Measurements from ENCODE around the gene GALNT16. TPM values are rescaled to one million over a fixed set of nuclear protein-coding genes. Genes with fewer than 3 reads are reported as not detected.

The GALNT16 gene
- total RNA-seq, 2 experiments from 2014 or later, result not detected

DNA sequence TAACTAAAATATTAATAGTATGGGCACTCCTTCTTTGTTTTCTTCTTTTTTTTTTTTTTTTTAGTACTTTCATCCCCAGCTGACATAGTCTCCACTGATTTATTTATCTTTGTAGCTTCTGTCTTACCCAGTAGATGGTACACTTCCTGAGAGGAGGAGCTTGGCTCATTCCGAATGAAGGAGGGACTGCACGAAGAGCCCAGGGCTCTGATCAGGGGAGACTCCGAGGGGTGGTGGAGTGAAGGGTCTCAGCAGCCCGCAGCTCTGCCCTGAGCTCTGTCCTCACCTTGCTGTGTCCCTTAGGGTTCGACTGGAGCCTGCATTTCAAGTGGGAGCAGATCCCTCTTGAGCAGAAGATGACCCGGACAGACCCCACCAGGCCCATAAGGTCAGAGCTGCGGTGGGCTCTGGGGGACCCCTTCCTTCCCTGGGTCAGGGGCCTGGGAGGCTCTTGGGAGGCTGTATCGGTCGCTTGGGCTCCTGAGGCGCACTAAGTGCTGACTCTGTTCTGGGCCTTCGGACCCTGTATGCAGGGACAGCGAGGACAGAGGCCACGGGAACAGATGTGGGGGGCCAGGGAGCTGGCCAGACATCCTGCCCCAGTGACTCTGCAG lies 72.9 kb downstream of the GALNT16 start:
- ChIA-PET POLR2A (no interaction called here), CTCF (interaction anchor here (1.4 to 1.7 kb wide), 2 partner anchors 36 to 127 kb away, joined by 3 read pairs; no protein-coding TSS in a partner anchor)
- no peak for DNase-seq
- Mint-ChIP-seq H3K27ac (no peak overlapping the region), H3K9me3 (ENCODE audit: insufficient read depth) (no peaks in the 10 kb centered on the region), H3K27me3 (ENCODE audit: low read depth) (peaks cover 15% of the 10 kb centered on the region), H3K4me3 (no peak overlapping the region), H3K36me3 (ENCODE audit: low read depth) (no peaks in the 10 kb centered on the region), H3K4me1 (ENCODE audit: low read depth) (peaks cover 37% of the 10 kb centered on the region)
- ATAC-seq, result no peak

- CTCF ChIA-PET, result interaction anchor here (0.7 to 1.7 kb wide), 3 partner anchors 37 to 142 kb away, joined by 3 read pairs; no protein-coding TSS in a partner anchor
- DNase-seq (peak; percentile 43), ATAC-seq (peak; percentile 40)
- no peak overlapping the region for H3K27ac Mint-ChIP-seq
- POLR2A ChIA-PET, result no interaction called here
- no peak overlapping the region for H3K4me3 Mint-ChIP-seq
- H3K9me3 Mint-ChIP-seq (ENCODE audit: insufficient read depth), result no peaks in the 10 kb centered on the region
- no peaks in the 10 kb centered on the region for H3K36me3 Mint-ChIP-seq (ENCODE audit: low read depth)
- peaks cover 15% of the 10 kb centered on the region for H3K27me3 Mint-ChIP-seq (ENCODE audit: low read depth)
- H3K4me1 Mint-ChIP-seq (ENCODE audit: low read depth), result peaks cover 37% of the 10 kb centered on the region
Observed at GRCh38 chr14:69333791-69334337, 73.9 kb downstream of the GALNT16 start.

DNA sequence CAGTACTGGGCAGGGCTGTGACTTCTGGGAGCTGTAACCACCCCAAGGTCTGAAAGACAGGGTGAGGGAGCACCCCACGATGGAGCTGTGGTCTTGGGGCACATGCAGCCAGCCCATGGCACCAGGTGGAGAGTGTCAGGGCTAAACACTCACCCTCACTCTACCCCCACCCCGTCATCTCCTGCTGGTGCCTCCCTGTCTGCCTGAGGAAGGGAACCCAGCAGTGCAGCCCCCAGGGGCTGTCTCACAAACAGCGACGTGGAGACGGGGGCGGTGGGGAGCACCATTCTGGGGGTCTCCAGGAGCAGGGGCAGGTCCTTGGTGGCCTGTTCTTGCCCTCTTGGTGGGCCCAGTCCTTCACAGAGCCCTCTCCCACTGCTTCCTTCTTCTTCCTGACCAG lies 74.6 kb downstream of the GALNT16 start:
- ATAC-seq, result no peak
- CTCF ChIA-PET, result interaction anchor here (0.7 to 1.7 kb wide), 4 partner anchors 12 to 141 kb away, joined by 3 to 6 read pairs (median 3); no protein-coding TSS in a partner anchor
- no peaks in the 10 kb centered on the region for H3K9me3 Mint-ChIP-seq (ENCODE audit: insufficient read depth)
- peaks cover 15% of the 10 kb centered on the region for H3K27me3 Mint-ChIP-seq (ENCODE audit: low read depth)
- POLR2A ChIA-PET, result interaction anchor here (1.0 kb wide), 1 partner anchor 67 kb away, joined by 3 read pairs; no protein-coding TSS in a partner anchor
- H3K27ac Mint-ChIP-seq, result no peak overlapping the region
- H3K36me3 Mint-ChIP-seq (ENCODE audit: low read depth), result no peaks in the 10 kb centered on the region
- no peak for DNase-seq
- H3K4me1 Mint-ChIP-seq (ENCODE audit: low read depth), result peaks cover 37% of the 10 kb centered on the region
- no peak overlapping the region for H3K4me3 Mint-ChIP-seq

DNA sequence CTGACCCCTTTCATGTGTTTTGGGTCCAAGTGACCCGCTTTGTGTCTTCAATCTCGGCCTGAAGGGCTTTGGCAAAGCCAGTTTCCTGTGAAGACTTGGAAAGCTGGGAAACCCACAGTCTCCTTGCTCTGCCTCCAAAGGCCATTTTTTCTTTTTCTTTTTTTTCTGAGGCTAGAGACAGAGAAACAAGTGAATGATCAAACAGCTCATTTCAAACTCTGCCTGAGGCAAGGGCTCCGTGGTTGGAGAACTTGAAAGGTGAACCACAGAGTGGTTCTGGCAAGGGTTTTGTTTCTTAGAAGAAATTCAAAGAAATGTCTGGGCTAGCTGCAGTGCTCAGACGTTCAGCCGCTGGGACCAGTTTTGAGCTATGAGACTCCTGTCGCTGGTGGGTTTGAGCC lies 75.4 kb downstream of the GALNT16 start:
- CTCF ChIA-PET, result interaction anchor here (1.1 to 1.7 kb wide), 4 partner anchors 12 to 130 kb away, joined by 3 to 6 read pairs (median 3); no protein-coding TSS in a partner anchor
- H3K9me3 Mint-ChIP-seq (ENCODE audit: insufficient read depth), result no peaks in the 10 kb centered on the region
- ATAC-seq (peak; percentile 88), DNase-seq (peak; percentile 79)
- peak overlapping the region; percentile 32 for H3K4me3 Mint-ChIP-seq
- H3K27me3 Mint-ChIP-seq (ENCODE audit: low read depth), result peaks cover 15% of the 10 kb centered on the region
- peak overlapping the region; percentile 50 for H3K27ac Mint-ChIP-seq
- no peaks in the 10 kb centered on the region for H3K36me3 Mint-ChIP-seq (ENCODE audit: low read depth)
- POLR2A ChIA-PET, result interaction anchor here (1.0 kb wide), 1 partner anchor 67 kb away, joined by 3 read pairs; no protein-coding TSS in a partner anchor
- peaks cover 37% of the 10 kb centered on the region for H3K4me1 Mint-ChIP-seq (ENCODE audit: low read depth)

GRCh38 chr14:69337984-69338383 lies 78.0 kb downstream of the GALNT16 start:
- POLR2A ChIA-PET, result no interaction called here
- Mint-ChIP-seq H3K27me3 (ENCODE audit: low read depth) (peaks cover 22% of the 10 kb centered on the region), H3K9me3 (ENCODE audit: insufficient read depth) (no peaks in the 10 kb centered on the region), H3K4me3 (no peak overlapping the region), H3K36me3 (ENCODE audit: low read depth) (no peaks in the 10 kb centered on the region), H3K4me1 (ENCODE audit: low read depth) (peaks cover 37% of the 10 kb centered on the region), H3K27ac (no peak overlapping the region)
- no peak for ATAC-seq
- DNase-seq, result no peak
- CTCF ChIA-PET, result no interaction called here

DNA sequence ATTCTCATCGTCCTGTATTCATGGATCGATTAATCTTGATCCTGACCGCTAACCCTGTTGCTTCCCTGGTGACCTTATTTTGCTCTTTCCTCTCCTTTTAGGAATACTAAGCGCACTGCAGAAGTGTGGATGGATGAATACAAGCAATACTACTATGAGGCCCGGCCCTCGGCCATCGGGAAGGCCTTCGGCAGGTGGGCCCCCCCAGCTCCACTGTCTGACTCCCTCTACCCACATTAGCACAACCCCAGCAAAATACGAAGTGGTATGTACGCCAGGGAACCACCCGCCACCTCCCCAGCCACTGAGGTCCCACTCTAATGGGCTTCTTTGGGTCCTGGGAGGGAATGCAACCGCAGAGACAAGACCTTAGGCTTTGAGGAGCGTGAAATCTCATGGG lies 79.5 kb downstream of the GALNT16 start:
- Mint-ChIP-seq H3K4me3 (no peak overlapping the region), H3K9me3 (ENCODE audit: insufficient read depth) (no peaks in the 10 kb centered on the region), H3K27ac (no peak overlapping the region), H3K4me1 (ENCODE audit: low read depth) (peaks cover 23% of the 10 kb centered on the region), H3K36me3 (ENCODE audit: low read depth) (no peaks in the 10 kb centered on the region), H3K27me3 (ENCODE audit: low read depth) (peaks cover 18% of the 10 kb centered on the region)
- CTCF ChIA-PET, result no interaction called here
- ATAC-seq, result no peak
- POLR2A ChIA-PET, result interaction anchor here (0.6 kb wide), 1 partner anchor 49 kb away, joined by 3 read pairs; no protein-coding TSS in a partner anchor
- DNase-seq, result no peak

- H3K4me1 Mint-ChIP-seq (ENCODE audit: low read depth), result peaks cover 4% of the 10 kb centered on the region
- peaks cover 10% of the 10 kb centered on the region for H3K27me3 Mint-ChIP-seq (ENCODE audit: low read depth)
- H3K4me3 Mint-ChIP-seq, result no peak overlapping the region
- ATAC-seq, result no peak
- ChIA-PET CTCF (interaction anchor here (1.2 kb wide), 1 partner anchor 24 kb away, joined by 3 read pairs; no protein-coding TSS in a partner anchor), POLR2A (interaction anchor here (1.7 kb wide), 1 partner anchor 12 kb away, joined by 5 read pairs; no protein-coding TSS in a partner anchor)
- H3K36me3 Mint-ChIP-seq (ENCODE audit: low read depth), result no peaks in the 10 kb centered on the region
- no peak overlapping the region for H3K27ac Mint-ChIP-seq
- no peaks in the 10 kb centered on the region for H3K9me3 Mint-ChIP-seq (ENCODE audit: insufficient read depth)
- no peak for DNase-seq
Observed at GRCh38 chr14:69342928-69343525, 83.1 kb downstream of the GALNT16 start.

DNA sequence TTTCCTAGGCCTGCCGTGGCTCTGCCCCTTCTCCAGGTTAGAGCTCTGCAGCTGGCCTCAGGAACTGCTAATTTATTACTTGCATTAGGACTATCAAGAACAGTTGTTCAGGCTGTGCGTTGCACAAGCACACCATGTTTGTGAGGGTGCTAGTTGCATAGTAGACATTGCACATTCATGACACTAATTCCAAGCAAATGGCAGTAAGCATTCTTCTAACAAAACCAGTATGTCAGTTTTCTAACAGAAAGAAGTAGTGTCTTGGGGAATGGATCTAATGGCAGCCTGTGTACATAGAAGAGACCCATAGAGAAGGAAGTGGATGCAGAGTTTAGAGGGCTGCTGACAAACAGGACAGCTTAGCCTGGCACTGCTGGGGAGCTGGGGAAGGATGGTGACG lies 84.2 kb downstream of the GALNT16 start:
- peaks cover 12% of the 10 kb centered on the region for H3K27me3 Mint-ChIP-seq (ENCODE audit: low read depth)
- ATAC-seq (no peak), DNase-seq (no peak)
- H3K4me3 Mint-ChIP-seq, result no peak overlapping the region
- POLR2A ChIA-PET, result no interaction called here
- no peaks in the 10 kb centered on the region for H3K36me3 Mint-ChIP-seq (ENCODE audit: low read depth)
- peaks cover 4% of the 10 kb centered on the region for H3K4me1 Mint-ChIP-seq (ENCODE audit: low read depth)
- H3K27ac Mint-ChIP-seq, result no peak overlapping the region
- CTCF ChIA-PET, result interaction anchor here (1.0 kb wide), 1 partner anchor 101 kb away, joined by 3 read pairs; no protein-coding TSS in a partner anchor
- no peaks in the 10 kb centered on the region for H3K9me3 Mint-ChIP-seq (ENCODE audit: insufficient read depth)

DNA sequence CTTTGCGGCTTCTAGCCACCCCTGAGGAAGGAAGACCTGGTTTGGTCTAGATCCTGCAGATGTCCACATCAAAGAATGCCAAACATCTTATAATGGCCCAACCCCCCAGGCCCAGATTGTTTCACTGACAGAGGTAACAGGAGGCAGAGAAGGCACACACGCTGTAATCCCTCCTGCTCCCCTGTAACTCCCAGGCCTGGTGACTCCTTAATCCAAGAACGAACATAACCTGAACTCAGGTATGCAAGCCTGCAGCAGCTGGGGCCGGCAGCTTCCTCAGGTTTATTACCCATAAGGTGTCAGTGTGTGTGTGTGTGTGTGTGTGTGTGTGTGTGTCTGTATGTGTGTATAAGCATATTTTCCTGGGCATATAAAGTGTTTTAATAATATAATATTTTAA lies 85.4 kb downstream of the GALNT16 start:
- CTCF ChIA-PET, result interaction anchor here (1.0 kb wide), 1 partner anchor 14 kb away, joined by 3 read pairs; no protein-coding TSS in a partner anchor

GRCh38 chr14:69346710-69347109 lies 86.8 kb downstream of the GALNT16 start:
- peak; percentile 48 for ATAC-seq
- Mint-ChIP-seq H3K27me3 (ENCODE audit: low read depth) (peaks cover 5% of the 10 kb centered on the region), H3K36me3 (ENCODE audit: low read depth) (no peaks in the 10 kb centered on the region)

More for the DNA sequence above, 85.4 kb downstream of the GALNT16 start:
- POLR2A ChIA-PET, result no interaction called here
- peaks cover 4% of the 10 kb centered on the region for H3K4me1 Mint-ChIP-seq (ENCODE audit: low read depth)
- DNase-seq (no peak), ATAC-seq (no peak)
- H3K36me3 Mint-ChIP-seq (ENCODE audit: low read depth), result no peaks in the 10 kb centered on the region
- no peak overlapping the region for H3K27ac Mint-ChIP-seq
- H3K4me3 Mint-ChIP-seq, result no peak overlapping the region
- peaks cover 12% of the 10 kb centered on the region for H3K27me3 Mint-ChIP-seq (ENCODE audit: low read depth)
- H3K9me3 Mint-ChIP-seq (ENCODE audit: insufficient read depth), result no peaks in the 10 kb centered on the region

DNA sequence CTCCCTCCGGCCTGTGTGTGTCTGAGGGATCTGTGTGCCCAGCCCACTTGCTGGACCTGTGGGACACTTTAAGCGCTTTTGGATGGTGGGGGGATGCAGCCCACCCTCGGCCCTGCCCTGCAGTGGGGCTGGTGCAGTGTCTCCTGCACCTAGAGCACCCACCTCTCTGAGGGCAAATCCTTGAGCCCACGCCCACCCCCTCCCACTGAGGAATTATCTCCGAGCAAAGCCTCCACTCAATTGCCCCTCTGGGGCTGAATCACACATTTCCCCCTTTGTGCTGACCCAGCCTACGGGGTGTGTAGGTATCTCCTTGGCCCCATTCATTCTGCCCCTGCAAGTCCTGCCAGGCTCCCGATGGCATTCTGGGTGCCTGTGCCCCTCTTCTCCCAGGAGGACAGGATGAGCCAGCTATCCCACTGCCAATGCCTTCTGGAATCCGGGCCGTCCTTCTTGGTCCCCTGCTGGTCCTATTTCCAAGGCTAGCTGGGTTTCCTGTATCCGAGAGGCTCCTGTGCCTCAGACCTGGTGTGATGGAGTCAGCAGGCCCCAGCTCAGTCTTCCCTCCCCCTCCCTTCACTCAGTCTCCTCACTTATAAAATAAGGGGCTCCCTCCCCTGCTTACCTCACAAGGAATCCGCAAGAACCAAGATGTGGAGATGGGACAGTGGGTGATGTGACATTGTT lies 89.3 kb downstream of the GALNT16 start:
- no peak overlapping the region for H3K4me3 Mint-ChIP-seq
- ATAC-seq (no peak), DNase-seq (no peak)
- H3K27ac Mint-ChIP-seq, result no peak overlapping the region
- H3K9me3 Mint-ChIP-seq (ENCODE audit: insufficient read depth), result no peaks in the 10 kb centered on the region
- H3K27me3 Mint-ChIP-seq (ENCODE audit: low read depth), result peaks cover 3% of the 10 kb centered on the region
- ChIA-PET CTCF (interaction anchor here (2.0 kb wide), 1 partner anchor 8 kb away, joined by 5 read pairs; no protein-coding TSS in a partner anchor), POLR2A (no interaction called here)
- peaks cover 12% of the 10 kb centered on the region for H3K4me1 Mint-ChIP-seq (ENCODE audit: low read depth)
- H3K36me3 Mint-ChIP-seq (ENCODE audit: low read depth), result peaks cover under 1% of the 10 kb centered on the region

More at GRCh38 chr14:69346710-69347109, 86.8 kb downstream of the GALNT16 start:
- H3K9me3 Mint-ChIP-seq (ENCODE audit: insufficient read depth), result no peaks in the 10 kb centered on the region
- H3K27ac Mint-ChIP-seq, result no peak overlapping the region
- POLR2A ChIA-PET, result no interaction called here
- DNase-seq, result no peak
- H3K4me1 Mint-ChIP-seq (ENCODE audit: low read depth), result peaks cover 4% of the 10 kb centered on the region
- H3K4me3 Mint-ChIP-seq, result no peak overlapping the region
- CTCF ChIA-PET, result interaction anchor here (1.0 kb wide), 2 partner anchors 12 to 15 kb away, joined by 3 read pairs; no protein-coding TSS in a partner anchor
